ENCODE results near the gene TNS2.

Gene TNS2

GRCh38 chr12:53113951-53114350 is 64.1 kb downstream of the TNS2 start:
- no peak for DNase-seq
